ENCODE data around the gene RPL18A.

The RPL18A gene

GRCh38 chr19:17824339-17824738 lies 35.4 kb upstream of the RPL18A start:
- no peak for DNase-seq (ENCODE audit: low read depth)
- H3K4me3 ChIP-seq (ENCODE audit: low read depth, low read length), result no peak overlapping the region

GRCh38 chr19:17826508-17827056 lies 33.1 kb upstream of the RPL18A start:
- no peak for DNase-seq (ENCODE audit: low read depth)
- TF ChIP-seq CTCF (IDR thresholded peaks at IDR 0.05; ENCODE audit: insufficient read depth, low read depth, low read length, missing control alignments), result no peak
- H3K4me3 ChIP-seq (ENCODE audit: low read depth, low read length), result no peak overlapping the region

More at GRCh38 chr19:17824339-17824738, 35.4 kb upstream of the RPL18A start:
- TF ChIP-seq CTCF (IDR thresholded peaks at IDR 0.05; ENCODE audit: insufficient read depth, low read depth, low read length, missing control alignments), result no peak

- no peak overlapping the region for H3K4me3 ChIP-seq (ENCODE audit: low read depth, low read length)
- no peak for TF ChIP-seq CTCF (IDR thresholded peaks at IDR 0.05; ENCODE audit: insufficient read depth, low read depth, low read length, missing control alignments)
- no peak for DNase-seq (ENCODE audit: low read depth)
Measured at GRCh38 chr19:17829855-17830566, 29.7 kb upstream of the RPL18A start.

- H3K4me3 ChIP-seq (ENCODE audit: low read depth, low read length), result no peak overlapping the region
- peak; percentile 70 for DNase-seq (ENCODE audit: low read depth)
Measured at GRCh38 chr19:17830567-17831418, 28.9 kb upstream of the RPL18A start.

GRCh38 chr19:17831419-17831888 lies 28.3 kb upstream of the RPL18A start:
- no peak overlapping the region for H3K4me3 ChIP-seq (ENCODE audit: low read depth, low read length)
- no peak for TF ChIP-seq CTCF (IDR thresholded peaks at IDR 0.05; ENCODE audit: insufficient read depth, low read depth, low read length, missing control alignments)
- no peak for DNase-seq (ENCODE audit: low read depth)

More at GRCh38 chr19:17830567-17831418, 28.9 kb upstream of the RPL18A start:
- TF ChIP-seq CTCF (IDR thresholded peaks at IDR 0.05; ENCODE audit: insufficient read depth, low read depth, low read length, missing control alignments), result no peak

GRCh38 chr19:17832443-17833208 lies 27.1 kb upstream of the RPL18A start:
- DNase-seq (ENCODE audit: low read depth), result no peak
- TF ChIP-seq CTCF (IDR thresholded peaks at IDR 0.05; ENCODE audit: insufficient read depth, low read depth, low read length, missing control alignments), result no peak
- no peak overlapping the region for H3K4me3 ChIP-seq (ENCODE audit: low read depth, low read length)
